ENCODE measurements around the gene SIK1.
"Not testable (repeated sequence)": the region's sequence is repeated elsewhere in the genome, so short reads cannot be mapped to it uniquely, and the experiment has no call there.

SIK1 gene

DNA sequence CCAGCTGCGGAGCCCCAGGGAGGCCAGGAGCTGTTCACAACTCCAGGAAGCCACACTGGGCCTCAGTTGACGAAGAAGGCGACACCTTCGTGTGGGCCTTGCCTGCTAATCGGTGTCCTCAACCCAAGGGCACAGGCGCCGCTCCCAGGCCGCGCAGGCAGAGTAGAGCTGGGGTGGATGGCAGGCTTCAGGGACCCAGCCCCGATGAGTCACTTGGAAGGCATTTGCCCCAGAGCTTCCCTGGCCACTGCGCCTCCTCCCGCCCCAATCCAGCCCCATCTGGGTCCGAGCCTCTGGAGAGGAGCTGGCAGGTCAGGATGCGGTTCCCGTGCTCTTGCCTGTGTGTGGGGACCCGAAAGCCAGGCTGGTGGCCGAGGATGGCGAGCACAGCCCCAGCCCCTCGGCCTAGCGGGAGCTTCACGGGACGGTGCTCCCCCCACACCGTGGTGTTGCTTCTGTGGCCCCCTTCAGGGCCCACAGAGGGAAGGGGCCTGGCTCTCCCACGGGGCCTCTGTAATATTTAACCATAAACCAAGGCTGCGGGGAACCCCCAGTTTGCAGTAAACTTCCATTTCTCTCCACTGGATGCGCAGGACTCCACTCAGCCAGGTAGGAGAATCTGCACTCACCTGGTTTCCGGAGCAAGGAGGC is 30.0 kb downstream of the SIK1 start:
- not testable (repeated sequence) for DNase-seq (ENCODE audit: low read depth, low spot score)

- DNase-seq (ENCODE audit: low read depth, low spot score): not testable (repeated sequence)
Measured at GRCh38 chr21:43383351-43383750, 43.6 kb downstream of the SIK1 start.

DNA sequence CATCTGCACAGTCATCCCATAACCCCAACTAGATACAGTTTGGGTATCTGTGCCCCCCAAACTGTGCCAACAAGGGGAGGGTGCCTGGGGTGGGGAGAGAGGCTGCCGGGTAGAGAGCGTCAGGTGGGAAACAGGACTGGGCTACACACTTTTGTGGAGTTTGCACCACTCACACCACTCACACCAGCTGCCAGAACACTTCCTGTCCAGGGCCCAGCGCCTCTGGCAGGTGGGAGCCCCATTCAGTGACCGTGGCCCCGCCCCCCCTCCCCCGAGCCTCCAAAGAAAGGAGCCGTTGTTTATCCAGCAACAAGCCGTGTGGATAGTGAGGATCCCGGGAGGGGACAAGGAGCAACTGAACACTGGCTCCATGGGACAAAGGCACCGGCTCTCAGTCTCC is 44.0 kb downstream of the SIK1 start:
- not testable (repeated sequence) for DNase-seq (ENCODE audit: low read depth, low spot score)

DNA sequence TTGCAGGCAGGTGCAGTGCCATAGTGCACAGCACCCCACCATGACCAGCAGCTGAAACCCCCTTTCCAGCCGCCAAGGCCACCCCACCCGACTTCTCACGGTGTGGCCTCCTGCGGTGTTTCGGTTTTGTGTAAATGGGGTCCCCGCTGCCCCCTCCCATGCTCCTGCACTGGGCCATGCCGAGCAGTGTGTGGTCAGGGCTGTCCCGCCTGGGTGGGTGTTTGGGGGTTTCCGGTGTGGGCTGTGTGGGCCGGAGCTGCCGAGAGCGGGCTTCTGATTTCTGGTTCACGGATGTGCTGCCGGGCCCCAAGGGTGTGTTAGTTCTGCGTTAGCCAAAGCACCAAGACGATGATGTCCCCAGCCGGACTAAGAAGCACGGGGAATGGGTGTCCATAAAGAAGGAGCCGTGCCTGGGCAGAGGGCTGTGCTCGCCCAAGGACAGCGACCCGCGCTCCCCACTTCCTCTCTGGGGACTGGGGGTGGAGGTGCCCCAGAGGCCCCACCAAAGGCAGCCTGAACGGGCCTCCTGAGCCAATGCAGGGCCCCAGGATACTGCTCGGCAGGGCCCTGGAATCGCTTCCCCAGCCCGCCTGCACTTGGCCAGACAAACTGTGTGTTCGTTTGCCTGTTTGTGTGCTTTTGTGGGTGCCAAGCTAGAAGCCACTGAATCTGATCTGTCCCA is 45.9 kb downstream of the SIK1 start:
- not testable (repeated sequence) for DNase-seq (ENCODE audit: low read depth, low spot score)

DNA sequence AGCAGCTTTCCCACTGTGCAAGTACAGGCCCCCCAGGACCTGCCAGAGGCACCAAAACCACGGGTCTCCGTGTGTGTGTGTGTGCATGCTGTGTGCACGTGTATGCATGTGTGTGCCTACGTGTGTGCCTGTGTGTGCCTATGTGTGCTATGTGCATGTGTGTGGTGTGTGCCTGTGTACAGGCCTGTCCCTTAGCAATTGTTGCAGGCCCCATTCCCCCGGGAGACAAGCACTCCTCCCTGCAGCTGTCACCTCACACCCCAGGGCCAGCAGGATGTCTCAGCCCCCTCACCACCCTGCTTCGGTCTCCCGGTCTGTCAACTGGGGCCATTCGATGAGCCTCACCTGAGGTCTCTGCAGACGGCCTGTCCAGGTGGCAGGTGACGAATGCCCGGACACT is 46.6 kb downstream of the SIK1 start:
- DNase-seq (ENCODE audit: low read depth, low spot score): not testable (repeated sequence)

DNA sequence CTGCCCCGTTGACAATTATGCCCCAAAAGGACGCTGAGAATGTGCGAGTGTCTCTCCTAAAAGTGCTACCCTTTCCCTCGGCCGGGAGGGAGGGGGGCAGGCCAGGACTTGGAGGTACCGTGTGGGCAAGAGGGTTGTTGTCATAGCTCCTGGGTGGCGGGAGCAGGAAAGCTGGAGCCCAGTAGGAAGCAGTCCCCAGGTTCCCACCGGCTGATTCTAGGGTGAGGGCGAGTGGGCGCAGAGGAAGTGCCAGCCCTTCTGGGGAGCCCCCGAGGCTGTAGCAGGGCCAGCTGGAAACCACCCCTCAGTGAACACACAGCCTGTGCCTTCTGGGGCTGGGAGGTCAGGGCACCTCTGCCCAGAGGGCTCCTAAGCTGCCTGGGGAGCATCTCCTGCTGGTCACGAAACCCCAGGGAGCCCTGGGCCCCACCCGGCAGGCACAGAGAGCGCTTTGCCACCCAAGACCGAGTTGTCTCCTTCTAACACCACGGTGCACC is 47.3 kb downstream of the SIK1 start:
- DNase-seq (ENCODE audit: low read depth, low spot score): not testable (repeated sequence)

DNA sequence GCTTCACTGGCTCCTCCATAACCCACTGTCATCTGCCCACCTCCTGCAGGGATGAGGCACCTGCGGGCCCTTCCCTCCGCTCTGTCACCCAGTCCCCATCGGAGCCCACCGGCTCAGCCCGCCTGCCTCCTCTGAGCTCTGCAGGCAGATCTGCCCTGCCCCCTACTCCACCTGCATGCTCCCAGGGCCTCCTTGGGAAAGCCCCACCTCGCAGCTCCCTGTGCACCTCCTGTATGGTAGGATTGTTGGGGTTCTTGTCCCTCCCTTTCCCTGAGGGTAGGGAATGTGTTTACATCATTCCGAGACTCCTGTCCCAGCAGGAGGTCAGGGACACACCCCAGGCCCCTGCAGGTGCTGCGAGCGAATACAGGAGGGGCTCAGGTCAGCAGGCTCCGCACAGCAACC is 50.5 kb downstream of the SIK1 start:
- no peak for DNase-seq (ENCODE audit: low read depth, low spot score)

- no peak for DNase-seq (ENCODE audit: low read depth, low spot score)
Measured at GRCh38 chr21:43375837-43376477, 51.0 kb downstream of the SIK1 start.

GRCh38 chr21:43375006-43375836 is 51.7 kb downstream of the SIK1 start:
- DNase-seq (ENCODE audit: low read depth, low spot score): no peak

DNA sequence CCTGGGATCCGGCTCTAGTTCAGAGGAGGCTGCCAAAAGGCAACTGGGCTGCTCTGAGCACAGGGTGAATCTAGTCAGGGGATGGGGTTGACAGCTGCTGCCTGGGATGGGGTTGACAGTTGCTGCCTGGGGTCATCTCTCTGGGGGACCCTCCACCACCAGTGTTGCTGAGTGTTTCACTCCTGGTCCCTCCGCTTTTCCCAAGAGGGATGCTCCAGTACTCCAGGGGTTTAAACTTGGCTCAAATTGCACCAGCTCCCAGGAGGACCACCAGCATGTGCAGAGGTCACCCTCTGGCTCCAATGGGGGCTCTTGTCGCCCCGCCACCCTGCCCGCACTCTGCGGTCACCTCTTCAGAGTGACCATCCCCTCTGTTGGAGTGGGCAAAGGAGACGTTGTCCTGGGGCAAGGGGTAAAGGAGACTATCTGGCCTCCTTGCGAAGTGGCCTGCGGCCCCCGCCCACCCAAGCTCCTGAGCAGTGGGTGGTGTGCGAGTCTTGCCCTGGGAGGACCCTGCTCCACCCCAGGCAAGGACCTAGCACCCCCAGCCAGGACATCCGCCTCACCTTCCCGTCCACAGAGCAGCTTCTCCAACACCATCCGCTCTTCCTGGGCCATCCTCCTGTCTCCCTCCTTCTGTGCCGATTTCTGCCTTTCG is 52.6 kb downstream of the SIK1 start:
- no peak for DNase-seq (ENCODE audit: low read depth, low spot score)

DNA sequence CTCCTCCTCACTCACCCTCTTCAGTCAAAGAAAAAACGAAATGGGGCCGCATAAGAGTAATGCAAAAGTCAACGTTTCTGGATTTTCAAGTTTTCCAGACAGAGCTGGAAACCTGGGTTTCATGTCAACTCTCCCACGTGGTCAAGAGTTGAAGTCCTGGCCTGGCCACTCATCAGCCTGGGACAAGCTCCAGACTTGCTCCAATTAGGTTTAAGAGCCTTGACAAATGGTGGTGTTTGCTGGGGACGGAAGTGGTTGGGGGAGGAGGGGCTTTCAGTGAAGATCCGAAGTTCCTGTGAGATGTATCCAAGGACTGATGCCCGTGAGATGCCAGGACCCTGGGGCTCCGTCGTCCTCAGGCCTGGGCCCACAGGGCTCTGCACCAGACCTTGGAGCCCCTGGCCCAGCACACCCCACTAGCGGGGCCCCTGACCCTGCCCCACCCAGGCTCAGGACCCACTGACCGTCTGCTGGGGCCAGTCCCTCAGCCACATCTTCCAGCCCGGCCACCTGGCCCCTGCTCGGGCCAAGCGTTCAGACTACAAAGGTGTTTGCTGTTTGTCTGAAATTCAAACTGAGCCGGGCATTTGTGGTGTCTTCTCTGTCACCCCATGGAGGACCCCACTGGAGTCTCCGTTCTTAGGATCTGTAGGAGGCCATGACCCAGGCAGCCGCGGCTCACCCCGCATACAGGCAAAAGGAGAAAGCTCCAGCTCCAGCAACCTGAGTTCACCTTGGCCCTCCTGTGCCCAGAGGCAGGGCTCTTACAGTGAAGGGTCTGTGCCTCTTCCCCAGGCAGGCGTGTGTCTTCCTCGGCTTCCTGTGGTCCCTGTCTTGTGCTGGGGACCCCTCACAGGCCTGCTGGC is 53.3 kb downstream of the SIK1 start:
- DNase-seq (ENCODE audit: low read depth, low spot score): no peak

DNA sequence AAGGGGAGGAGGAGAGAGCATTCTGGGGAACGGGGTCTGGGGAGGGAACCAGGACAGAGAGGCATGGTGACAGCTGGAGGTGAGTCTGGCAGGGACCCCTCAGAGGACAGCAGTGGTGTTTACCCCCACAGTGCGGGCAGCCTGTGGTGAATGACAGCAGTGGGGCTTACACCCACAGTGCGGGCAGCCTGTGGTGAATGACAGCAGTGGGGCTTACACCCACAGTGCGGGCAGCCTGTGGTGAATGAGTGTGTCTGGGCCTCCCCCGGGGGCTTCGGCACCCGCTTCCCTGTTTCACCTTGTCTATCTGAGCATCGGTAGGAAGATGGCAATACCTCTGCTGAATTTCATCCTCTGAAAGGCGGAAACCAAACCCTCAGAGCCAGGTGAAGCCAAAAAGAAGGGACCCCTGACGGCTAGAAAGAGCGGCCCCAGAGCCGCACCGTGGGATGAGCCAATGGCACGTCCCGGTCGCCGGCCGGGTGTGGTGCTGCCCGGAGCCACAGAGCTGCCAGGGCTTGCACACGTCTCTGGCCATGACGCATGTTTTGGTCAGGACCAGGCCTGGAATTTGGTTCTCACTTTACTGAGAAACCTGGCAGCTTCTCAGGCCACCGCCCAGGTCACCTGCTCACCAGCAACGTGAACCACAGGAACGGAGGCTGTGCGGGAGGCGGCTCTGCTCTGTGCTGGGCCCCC is 54.1 kb downstream of the SIK1 start:
- DNase-seq (ENCODE audit: low read depth, low spot score): no peak

DNA sequence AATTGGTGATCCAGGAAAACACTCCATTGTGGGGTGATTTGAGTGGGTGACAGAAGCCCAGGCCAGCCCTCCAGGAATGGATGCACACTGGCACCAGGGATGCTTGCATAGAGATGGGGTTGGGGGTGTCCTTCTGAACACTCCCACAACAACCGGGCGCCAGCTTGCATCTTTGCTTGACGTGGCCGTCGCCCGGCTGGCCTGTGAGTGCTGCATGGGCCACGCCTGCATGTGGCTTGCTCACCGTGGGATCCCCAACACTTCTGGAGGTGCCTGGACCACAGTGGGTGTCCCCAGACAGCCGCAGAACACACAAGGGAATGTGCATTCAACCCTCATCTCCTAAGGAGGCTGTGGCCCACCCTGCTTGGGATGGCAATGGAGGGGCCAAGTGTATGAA is 55.1 kb downstream of the SIK1 start:
- no peak for DNase-seq (ENCODE audit: low read depth, low spot score)

DNA sequence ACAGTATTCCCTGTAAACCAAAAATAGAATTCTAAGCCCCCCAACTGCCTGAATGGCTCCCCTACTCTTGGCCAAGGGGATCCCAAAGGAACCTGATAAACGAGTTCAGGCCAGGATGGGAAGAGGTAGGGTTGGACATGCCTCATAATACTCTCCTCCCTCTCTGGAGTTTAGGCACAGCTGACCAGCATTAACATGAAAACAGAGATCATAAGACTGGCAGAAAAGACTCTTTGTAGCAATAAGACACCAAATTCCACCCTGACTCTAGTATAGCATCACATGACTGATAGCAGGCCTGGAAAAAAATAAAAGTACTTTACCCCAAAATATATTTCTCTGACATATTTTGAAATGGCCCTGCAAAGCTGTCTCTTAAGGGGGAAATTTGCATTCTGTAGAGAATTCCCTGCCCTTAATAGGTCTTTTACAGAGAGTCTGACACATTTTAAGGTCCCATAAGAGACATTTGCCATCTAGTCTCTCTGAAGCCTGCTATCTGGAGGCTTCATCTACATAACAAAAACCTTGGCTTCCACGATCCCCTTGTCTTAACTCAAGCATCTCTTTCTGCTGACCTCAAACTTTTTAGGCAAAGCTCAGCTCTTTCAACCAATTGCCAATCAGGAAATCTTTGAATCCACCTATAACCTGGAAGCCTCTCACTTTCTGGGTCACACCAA is 55.9 kb downstream of the SIK1 start:
- no peak for DNase-seq (ENCODE audit: low read depth, low spot score)

DNA sequence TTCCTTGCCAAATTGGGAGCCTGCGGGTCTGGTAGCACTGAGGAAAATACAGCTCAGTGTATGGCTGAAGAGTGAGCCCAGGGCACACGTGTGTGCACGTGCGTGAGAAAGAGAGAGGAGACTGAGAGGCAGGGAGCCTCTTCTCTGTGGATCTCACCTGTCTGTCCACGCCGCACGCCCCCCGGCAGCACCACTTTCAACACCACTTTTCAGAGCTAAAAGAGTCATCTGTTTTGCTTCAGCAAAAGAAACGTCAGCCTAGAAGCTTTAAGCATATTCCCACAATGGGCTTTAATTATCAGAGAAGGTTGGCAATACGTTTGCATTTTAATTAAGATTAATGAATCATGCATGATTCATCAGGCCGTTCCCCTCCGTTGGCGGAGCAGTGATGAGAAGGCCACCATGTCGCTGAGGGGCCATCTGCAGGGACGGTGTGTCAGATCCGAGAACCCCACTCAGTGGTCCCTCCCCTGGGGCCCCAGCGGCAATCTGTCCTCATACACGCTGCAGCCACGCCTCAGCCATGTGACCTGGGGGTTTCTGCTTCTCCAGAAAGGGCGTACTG is 56.8 kb downstream of the SIK1 start:
- DNase-seq (ENCODE audit: low read depth, low spot score): peak; percentile 47

- no peak for DNase-seq (ENCODE audit: low read depth, low spot score)
Measured at GRCh38 chr21:43369596-43370090, 57.3 kb downstream of the SIK1 start.

DNA sequence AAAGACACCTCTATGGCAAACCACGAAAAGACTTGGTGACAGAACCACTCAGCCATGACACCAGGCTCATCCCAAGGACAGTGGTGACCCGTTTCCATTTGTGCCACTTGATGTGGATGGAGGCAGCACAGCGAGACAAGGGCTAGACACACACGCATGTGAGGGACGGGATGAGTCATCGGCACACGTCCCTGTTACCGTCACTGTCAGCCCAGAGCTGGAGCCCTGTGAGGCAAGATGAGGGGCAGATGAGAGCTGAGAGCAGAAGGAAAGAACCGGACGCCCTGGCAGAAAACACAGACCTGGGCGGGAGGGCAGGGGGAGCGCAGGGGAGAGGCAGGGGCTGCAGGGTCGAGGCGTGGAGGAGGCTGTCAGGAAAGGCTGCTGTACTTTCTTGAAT is 57.8 kb downstream of the SIK1 start:
- DNase-seq (ENCODE audit: low read depth, low spot score): no peak

- DNase-seq (ENCODE audit: low read depth, low spot score): no peak
Measured at GRCh38 chr21:43368685-43369084, 58.2 kb downstream of the SIK1 start.

DNA sequence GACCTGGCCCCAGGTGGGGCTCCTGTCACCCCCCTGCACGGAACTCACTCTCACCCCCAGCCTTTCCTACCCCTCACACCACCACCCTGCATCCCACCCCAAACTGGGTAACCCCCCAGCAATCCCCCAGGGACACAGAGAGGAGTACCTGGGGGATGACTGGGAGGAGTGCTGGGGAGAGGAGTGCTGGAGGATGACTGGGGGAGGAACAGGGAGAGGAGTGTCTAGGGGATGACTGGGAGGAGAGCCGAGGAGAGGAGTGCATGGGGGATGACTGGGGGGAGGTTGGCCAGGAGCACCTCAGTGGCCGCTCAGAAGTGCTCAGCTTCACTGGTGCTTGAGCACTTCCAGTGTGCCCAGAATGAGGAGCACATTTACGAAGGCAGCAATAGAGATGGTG is 59.1 kb downstream of the SIK1 start:
- no peak for DNase-seq (ENCODE audit: low read depth, low spot score)

Measured in astrocyte of the hippocampus (primary cell).